Esophagus muscularis mucosa (tissue), 4 donors: Measurements from ENCODE around the gene PDCD4. TPM values are rescaled to one million over a fixed set of nuclear protein-coding genes. Genes with fewer than 3 reads are reported as not detected.
A peak's percentile ranks its signal among the peaks of the same experiment; 100 is the strongest.
"Not testable (repeated sequence)": the region's sequence is repeated elsewhere in the genome, so short reads cannot be mapped to it uniquely, and the experiment has no call there.

Experiments
- DNase-seq: peaks from one replicate; pipeline ENCODE4 v3.0.0-alpha.2; 2017; ENCODE audit errors: extremely low spot score
- H3K27ac ChIP-seq, 4 donors: fragments of 200-600 bp; sonication (generic); replicated peaks in 1 of 4; 1 replicate in 3 of 4; 2 replicates in 1 of 4; pipeline ENCODE4 v1.5.1; 2016 to 2019; ENCODE audit warnings: mild to moderate bottlenecking in 1 of 4
- H3K27me3 ChIP-seq, 4 donors: fragments of 200-600 bp; sonication (generic); one replicate each; pipeline versions ENCODE4 v1.5.1 to v1.6.0; 2016 to 2019
- H3K36me3 ChIP-seq, 4 donors: fragments of 200-600 bp; sonication (generic); one replicate each; pipeline ENCODE4 v1.5.1; 2016 to 2019
- H3K4me1 ChIP-seq, 4 donors: fragments of 200-600 bp; sonication (generic); one replicate each; pipeline ENCODE4 v1.5.1; 2016 to 2019
- H3K4me3 ChIP-seq, 4 donors: fragments of 200-600 bp; sonication (generic); 1 replicate in 2 of 4; 2 replicates in 2 of 4; pipeline ENCODE4 v1.5.1; 2016 to 2019; ENCODE audit warnings: mild to moderate bottlenecking in 4 of 4, moderate library complexity in 1 of 4
- H3K9me3 ChIP-seq, 4 donors: fragments of 200-600 bp; sonication (generic); 1 replicate in 3 of 4; 2 replicates in 1 of 4; pipeline ENCODE4 v1.5.1; 2016 to 2019
- CTCF ChIP-seq, 3 experiments: fragments of 200-600 bp in 2 of 3; fragments of 450-650 bp in 1 of 3; sonication (generic) in 2 of 3; IDR thresholded peaks; one replicate each; pipeline ENCODE4 v1.5.1; 2017 to 2019; ENCODE audit warnings: antibody characterized with exemption in 3 of 3, mild to moderate bottlenecking in 2 of 3, moderate library complexity in 1 of 3
- EP300 ChIP-seq: sonication (generic); formaldehyde crosslinking; IDR thresholded peaks from one replicate; pipeline ENCODE4 v1.6.1; 2017; ENCODE audit warnings: antibody characterized with exemption
- POLR2A ChIP-seq: fragments of 450-650 bp; IDR thresholded peaks from one replicate; pipeline ENCODE4 v1.6.1; 2017; ENCODE audit warnings: antibody characterized with exemption, moderate library complexity, mild to moderate bottlenecking, low read depth
- POLR2AphosphoS5 ChIP-seq, 2 donors: sonication (generic); formaldehyde crosslinking; IDR thresholded peaks; one replicate each; pipeline ENCODE4 v1.6.1; 2017; ENCODE audit warnings: antibody characterized with exemption in 2 of 2
- WGBS: methylation state at CpG from one replicate; pipeline ENCODE4 v1.1.5; 2018; 5-methylcytosine and 5-hydroxymethylcytosine counted together
- intact Hi-C: fragments of 100-400 bp; cut with DNase I; formaldehyde crosslinking; loops from one replicate; pipeline ENCODE4 v1.15.1; 2023
- total RNA-seq, 4 donors: library from RNA; depleted of rRNA; stranded (reverse); fragments of >200 nt; gene quantifications; one replicate each; pipeline versions ENCODE4 v1.1.0 to v1.2.1, GENCODE V29; 2016

PDCD4 gene
- total RNA-seq, 4 donors from 2014 or later, result 65.6 to 97.7 (median 78.3) TPM

GRCh38 chr10:110865809-110866482 is 5.8 kb upstream of the PDCD4 start:
- WGBS, result 66% methylated on average over 4 of the region's 4 CpGs
- H3K27ac ChIP-seq, result peak overlapping the region; percentile 47 to 73 (median 68)
- H3K9me3 ChIP-seq, result no peaks in the 10 kb centered on the region
- intact Hi-C loops, result no loop called here
- no peak overlapping the region for H3K4me3 ChIP-seq
- no peaks in the 10 kb centered on the region for H3K36me3 ChIP-seq
- H3K27me3 ChIP-seq, result no peaks in the 10 kb centered on the region
- peaks cover 11 to 27% (median 26%) of the 10 kb centered on the region in 4 donors for H3K4me1 ChIP-seq
- DNase-seq, result no peak
- no peak for TF ChIP-seq CTCF (IDR thresholded peaks at IDR 0.05)
- TF ChIP-seq POLR2A, result no peak
- no peak for TF ChIP-seq EP300
- TF ChIP-seq POLR2AphosphoS5 (IDR thresholded peaks at IDR 0.05), result no peak

GRCh38 chr10:110867011-110867806 is 4.5 kb upstream of the PDCD4 start:
- Histone ChIP-seq H3K4me1 (peaks cover 14 to 29% (median 29%) of the 10 kb centered on the region in 4 donors), H3K27ac (peak overlapping the region; percentile 18 to 43 (median 26))
- H3K36me3 ChIP-seq, H3K4me3 ChIP-seq, H3K9me3 ChIP-seq, H3K27me3 ChIP-seq, intact Hi-C loops, DNase-seq: not testable (repeated sequence)
- WGBS, result 82% methylated on average over 8 of the region's 8 CpGs

GRCh38 chr10:110867807-110868465 is 3.8 kb upstream of the PDCD4 start:
- TF ChIP-seq EP300, result no peak
- no peak for TF ChIP-seq CTCF (IDR thresholded peaks at IDR 0.05)
- no peak for TF ChIP-seq POLR2AphosphoS5 (IDR thresholded peaks at IDR 0.05)
- TF ChIP-seq POLR2A, result no peak
- no peak for DNase-seq
- Histone ChIP-seq H3K36me3 (no peaks in the 10 kb centered on the region), H3K4me1 (peaks cover 14 to 29% (median 29%) of the 10 kb centered on the region in 4 donors), H3K27ac (peak overlapping the region; percentile 18 to 43 (median 26)), H3K4me3 (no peak overlapping the region), H3K27me3 (no peaks in the 10 kb centered on the region), H3K9me3 (no peaks in the 10 kb centered on the region)
- 77% methylated on average over 4 of the region's 4 CpGs for WGBS
- intact Hi-C loops, result no loop called here

GRCh38 chr10:110868981-110869380 is 2.7 kb upstream of the PDCD4 start:
- H3K4me3 ChIP-seq, result no peak overlapping the region
- H3K27me3 ChIP-seq, result no peaks in the 10 kb centered on the region
- TF ChIP-seq EP300 (no peak), POLR2A (no peak), CTCF (IDR thresholded peaks at IDR 0.05) (no peak), POLR2AphosphoS5 (IDR thresholded peaks at IDR 0.05) (no peak)
- no peak for DNase-seq
- intact Hi-C loops, result no loop called here
- WGBS, result 75% methylated on average over 6 of the region's 6 CpGs
- H3K36me3 ChIP-seq, result no peaks in the 10 kb centered on the region
- no peak overlapping the region for H3K27ac ChIP-seq
- H3K9me3 ChIP-seq, result no peaks in the 10 kb centered on the region
- H3K4me1 ChIP-seq, result peaks cover 14 to 34% (median 31%) of the 10 kb centered on the region in 4 donors

- Histone ChIP-seq H3K27me3 (no peaks in the 10 kb centered on the region), H3K27ac (peak overlapping the region; percentile 97 to 100 (median 99)), H3K4me1 (peaks cover 15 to 38% (median 35%) of the 10 kb centered on the region in 4 donors), H3K4me3 (peak overlapping the region; percentile 96 to 100 (median 99)), H3K36me3 (no peaks in the 10 kb centered on the region), H3K9me3 (no peaks in the 10 kb centered on the region)
- DNase-seq, result no peak
- 68% methylated on average over 13 of the region's 13 CpGs for WGBS
- TF ChIP-seq CTCF (IDR thresholded peaks at IDR 0.05) (no peak), EP300 (no peak), POLR2A (no peak)
- intact Hi-C loops, result loop anchor here (5.0 kb wide), 3 partner anchors 44 to 69 kb away; partner anchors contain the start of genes BBIP1 and SHOC2
Measured at GRCh38 chr10:110870823-110871297, 868 bp upstream of the PDCD4 start.
